Stimulated activated CD8-positive, alpha-beta memory T cell treated with anti-CD3 and anti-CD28 coated beads, Interleukin-4, amount 100 ng/mL, for 4 hours (primary cell): Measurements from ENCODE around the gene MSRB3.
"Not testable (repeated sequence)": the region's sequence is repeated elsewhere in the genome, so short reads cannot be mapped to it uniquely, and the experiment has no call there.

Experiments used
- DNase-seq, 2 donors: peaks; one replicate each; pipeline ENCODE4 v3.0.0-alpha.2; 2020; ENCODE audit warnings: low read depth in 2 of 2, low spot score in 1 of 2

MSRB3 gene

GRCh38 chr12:65278576-65279368 is at the start of gene MSRB3:
TSS of gene MSRB3 (plus strand) at chr12:65278683. CDS start at chr12:65308580, 29,897 bp downstream.
- DNase-seq: no peak

GRCh38 chr12:65229441-65229840 is 49.0 kb upstream of the MSRB3 start:
- no peak for DNase-seq

DNA sequence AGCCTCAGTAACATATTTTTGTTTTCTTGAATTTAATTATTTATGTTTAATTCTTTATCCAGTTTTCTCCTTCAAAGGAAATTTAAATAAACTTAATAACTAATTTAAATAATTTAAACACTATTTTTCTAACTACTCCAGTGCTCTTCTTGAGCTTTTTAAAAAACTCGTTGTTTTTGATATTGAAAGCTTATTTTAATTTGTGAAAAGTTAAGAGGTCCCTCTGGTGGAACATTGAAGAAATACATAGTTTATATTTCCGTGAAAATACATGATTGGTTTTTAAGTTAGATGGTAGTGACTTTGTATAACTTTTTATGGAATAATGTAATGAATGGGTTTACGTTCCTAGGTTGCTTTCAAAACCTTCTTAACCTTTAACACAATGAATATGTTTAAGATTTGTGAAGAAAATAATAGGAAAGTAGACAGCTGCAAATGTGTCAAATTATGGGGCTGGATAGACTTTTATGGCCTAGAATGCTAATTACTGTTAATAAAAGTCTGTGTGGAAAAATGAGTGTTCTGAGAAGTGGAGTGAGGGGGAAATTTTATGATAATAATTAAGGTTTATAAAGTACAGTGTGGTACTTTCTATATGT is 45.9 kb upstream of the MSRB3 start:
- DNase-seq: no peak

DNA sequence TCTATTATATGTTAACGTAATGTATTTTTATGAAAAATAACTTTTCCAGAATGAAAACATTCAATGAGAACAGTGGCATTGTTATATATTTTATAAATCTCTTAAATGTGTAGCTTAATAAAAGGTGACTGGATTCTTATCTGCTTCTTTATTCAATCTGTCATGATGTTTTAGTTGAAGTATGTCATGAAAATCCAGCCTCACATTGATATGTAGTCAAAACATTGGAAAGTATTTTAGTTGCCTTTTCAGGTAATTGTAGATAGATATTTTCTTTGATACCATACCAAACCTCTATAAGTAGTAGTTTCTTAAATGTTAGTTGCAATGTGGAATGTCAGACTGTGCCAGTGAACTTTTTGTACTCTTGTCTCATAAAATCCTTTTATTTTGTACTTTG is 41.3 kb upstream of the MSRB3 start:
- no peak for DNase-seq

- no peak for DNase-seq
Observed at GRCh38 chr12:65238609-65239008, 39.9 kb upstream of the MSRB3 start.

- DNase-seq: no peak
Observed at GRCh38 chr12:65248656-65249633, 29.5 kb upstream of the MSRB3 start.

DNA sequence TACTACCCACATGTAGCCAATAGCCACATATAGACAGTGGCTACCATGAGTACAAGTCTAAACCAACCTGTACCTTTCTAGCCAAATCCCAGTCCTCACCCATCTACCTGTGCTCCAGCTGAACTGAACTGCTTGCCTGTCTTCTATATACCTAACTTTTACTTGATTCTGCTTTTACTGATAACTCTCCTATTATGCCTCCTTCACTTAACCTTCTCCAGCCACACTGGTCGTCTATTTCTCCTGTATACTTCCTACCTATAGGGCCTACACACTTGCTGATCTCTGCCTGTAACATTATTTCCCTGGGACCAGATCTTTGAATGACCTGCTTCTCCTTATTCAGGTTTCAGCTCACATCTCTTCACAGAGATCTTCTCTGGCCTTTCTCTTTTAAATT is 26.0 kb upstream of the MSRB3 start:
- no peak for DNase-seq

DNA sequence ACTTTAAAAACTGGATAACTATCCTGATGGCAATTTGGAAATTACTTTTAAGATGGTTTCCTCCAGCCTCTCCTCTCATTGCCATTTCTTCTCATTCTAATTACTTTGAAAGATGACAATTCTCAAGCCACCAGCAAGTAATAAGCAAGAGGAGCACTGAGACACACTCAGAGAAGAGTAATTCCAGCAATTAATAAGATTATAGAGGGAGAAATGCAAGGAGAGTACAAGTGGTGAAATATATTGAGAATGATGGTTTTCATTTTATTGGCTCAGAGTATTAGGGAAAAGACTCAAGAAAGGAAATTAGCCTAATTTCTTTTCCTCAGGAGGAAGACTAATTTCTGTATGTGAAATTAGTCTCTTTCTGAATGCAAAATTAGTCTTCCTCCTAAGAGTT is 20.5 kb upstream of the MSRB3 start:
- no peak for DNase-seq

GRCh38 chr12:65259501-65259900 is 19.0 kb upstream of the MSRB3 start:
- DNase-seq: no peak

DNA sequence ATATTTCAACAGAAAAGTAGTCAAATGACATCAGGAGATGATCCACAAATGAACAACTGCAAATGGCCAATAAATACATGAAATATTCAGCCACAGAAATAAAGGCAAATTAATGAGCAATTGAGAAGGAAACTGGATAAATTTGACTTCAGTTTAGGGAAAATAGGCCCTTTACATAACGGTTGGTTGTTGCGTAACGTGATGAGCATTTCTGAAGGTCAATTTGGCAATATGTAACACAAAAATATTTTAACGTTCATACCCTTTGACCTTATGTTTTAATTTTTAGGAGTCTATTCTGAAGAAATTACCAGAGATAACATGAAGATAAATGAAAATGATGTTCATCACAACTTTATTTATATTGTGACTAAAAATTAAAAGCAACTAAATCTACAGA is 14.7 kb upstream of the MSRB3 start:
- no peak for DNase-seq

GRCh38 chr12:65266408-65266807 is 12.1 kb upstream of the MSRB3 start:
- DNase-seq: no peak

DNA sequence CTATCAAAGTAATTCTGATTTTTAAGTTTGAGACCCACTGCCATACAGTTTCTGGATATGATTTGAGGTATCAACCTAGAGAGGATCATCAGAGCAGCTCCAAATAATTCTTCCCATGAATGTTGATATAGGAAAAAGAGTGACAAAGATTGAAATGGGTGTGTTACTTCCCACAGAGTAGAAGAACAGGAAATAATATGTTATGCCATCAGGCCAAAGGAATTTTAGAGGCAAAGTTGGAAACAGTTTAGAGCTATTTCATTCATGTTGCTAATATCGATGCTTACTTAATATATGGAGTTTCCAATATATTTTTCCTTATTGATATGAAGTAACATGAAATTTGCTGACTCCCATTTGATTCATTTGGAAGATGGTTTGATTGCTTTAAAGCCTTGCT is 8.9 kb upstream of the MSRB3 start:
- DNase-seq: no peak

- no peak for DNase-seq
Observed at GRCh38 chr12:65274602-65275272, 3.7 kb upstream of the MSRB3 start.

DNA sequence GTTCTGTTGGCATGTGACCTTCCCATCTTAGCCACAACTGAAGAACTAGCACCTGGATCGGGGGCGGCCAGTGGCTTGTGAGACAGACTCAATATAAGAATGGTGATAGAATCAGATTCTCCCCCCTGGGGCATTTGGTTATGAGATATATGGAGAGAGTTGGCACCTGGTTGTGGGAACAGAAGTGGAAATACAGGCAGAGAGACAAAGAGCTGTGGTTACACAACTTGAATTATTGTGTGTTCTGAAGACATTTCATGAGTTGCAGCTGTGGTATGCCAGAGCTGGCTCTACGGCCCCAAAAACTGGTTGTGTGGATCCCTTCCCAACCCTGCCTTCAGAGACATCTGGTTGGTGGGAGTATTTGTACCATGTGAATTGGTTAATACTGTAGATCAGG is 2.9 kb upstream of the MSRB3 start:
- no peak for DNase-seq

GRCh38 chr12:65276916-65277530 is 1.5 kb upstream of the MSRB3 start:
- no peak for DNase-seq

DNA sequence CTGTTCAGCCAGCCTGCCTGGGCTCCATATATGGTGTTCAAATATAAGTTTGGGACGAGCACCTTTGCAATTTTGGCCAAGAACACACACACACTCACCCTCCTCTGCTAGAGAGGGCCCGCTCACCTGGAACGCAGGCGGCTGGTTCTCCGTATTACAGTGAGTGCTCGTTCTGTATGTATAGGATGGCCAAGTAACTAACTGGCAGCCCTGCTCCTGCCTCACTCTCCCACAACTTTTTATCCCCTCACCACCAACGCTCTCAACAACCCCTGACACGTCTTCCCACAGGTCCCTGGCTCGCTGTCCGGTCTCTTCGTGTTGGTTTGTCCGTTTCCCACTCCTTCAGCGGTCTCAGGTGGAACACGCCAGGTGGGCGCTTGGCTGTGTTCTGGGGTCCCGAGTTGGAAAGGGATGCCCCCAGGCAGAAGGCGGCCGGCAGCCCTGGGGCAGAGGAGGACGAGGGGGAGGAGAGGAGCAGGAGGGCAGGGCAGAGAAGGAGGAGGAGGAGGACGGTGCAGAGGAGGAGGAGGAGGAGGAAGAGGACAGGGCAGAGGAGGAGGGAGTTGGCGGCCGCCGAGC is 398 bp upstream of the MSRB3 start:
- DNase-seq: no peak

GRCh38 chr12:65279369-65280112 is 1.1 kb downstream of the MSRB3 start:
- no peak for DNase-seq

DNA sequence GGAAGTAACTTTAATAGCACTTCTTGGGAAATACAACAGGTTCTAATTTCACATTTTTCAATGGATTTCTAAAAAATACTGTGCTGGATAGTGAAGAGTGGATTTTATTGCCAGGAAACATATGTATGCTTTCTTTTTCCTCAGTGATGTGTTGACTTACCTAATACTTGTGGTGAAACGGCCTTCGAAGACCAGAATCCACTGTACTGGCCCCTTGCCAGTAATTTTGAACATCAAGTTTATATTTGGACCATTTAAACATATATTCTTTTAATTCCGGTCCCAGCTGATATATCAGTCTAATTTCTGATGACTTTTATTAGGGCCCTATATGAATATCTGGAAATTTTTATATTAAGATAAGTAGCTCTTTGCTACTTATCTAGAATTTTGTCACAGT is 1.8 kb downstream of the MSRB3 start:
- no peak for DNase-seq

- DNase-seq: no peak
Observed at GRCh38 chr12:65282840-65283239, 4.4 kb downstream of the MSRB3 start.

DNA sequence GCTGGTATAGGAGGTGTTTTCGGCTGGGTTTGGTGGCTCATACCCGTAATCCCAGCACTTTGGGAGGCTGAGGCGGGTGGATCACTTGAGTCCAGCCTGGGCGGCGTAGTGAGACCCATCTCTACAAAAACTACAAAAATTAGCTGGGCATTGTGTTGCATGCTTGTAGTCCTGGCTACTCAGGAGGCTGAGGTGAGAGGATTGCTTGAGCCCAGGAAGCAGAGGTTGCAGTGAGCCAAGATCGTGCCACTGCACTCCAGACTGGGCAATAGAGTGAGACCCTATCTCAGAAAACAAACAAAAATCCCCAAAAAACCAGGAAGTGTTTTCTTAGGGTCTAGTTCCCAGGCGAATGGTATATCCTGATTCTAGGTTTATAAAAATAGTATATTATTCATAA is 7.0 kb downstream of the MSRB3 start:
- DNase-seq: not testable (repeated sequence)
